Stomach (tissue), 4 donors: ENCODE results near the gene ARHGAP24.

ENCODE experiments used
- EP300 ChIP-seq: sonication (generic); formaldehyde crosslinking; IDR thresholded peaks from one replicate; pipeline ENCODE4 v1.6.1; 2017; ENCODE audit warnings: antibody characterized with exemption
- POLR2A ChIP-seq, 4 donors: fragments of 450-650 bp; IDR thresholded peaks; one replicate each; pipeline ENCODE4 v1.6.1; 2016; ENCODE audit warnings: antibody characterized with exemption in 4 of 4, control low read depth in 2 of 4, mild to moderate bottlenecking in 1 of 4, moderate library complexity in 1 of 4
- POLR2AphosphoS5 ChIP-seq, 3 donors: sonication (generic); formaldehyde crosslinking; IDR thresholded peaks; one replicate each; pipeline ENCODE4 v1.6.1; 2016; ENCODE audit warnings: antibody characterized with exemption in 3 of 3

DNA sequence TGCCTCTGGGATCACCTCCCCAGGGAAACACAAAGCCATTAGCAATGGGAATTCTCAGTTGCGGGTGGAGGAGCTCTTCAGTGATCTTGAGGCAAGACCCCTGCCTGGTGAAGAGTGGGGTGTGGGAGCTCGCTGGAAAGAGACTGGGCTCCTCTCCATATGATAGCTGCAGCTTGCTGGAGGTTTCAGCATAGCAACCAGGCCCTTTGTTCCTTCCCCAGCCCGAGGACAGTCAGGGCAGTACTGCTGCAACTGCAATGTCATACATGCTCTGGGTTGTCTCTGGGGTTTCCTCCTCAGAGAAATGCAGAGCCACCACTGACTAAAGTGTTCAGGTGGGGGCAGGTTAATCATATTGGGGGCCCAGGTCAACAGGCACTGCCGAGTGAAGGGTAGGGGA is 81.3 kb downstream of the ARHGAP24 start:
- TF ChIP-seq POLR2A (IDR thresholded peaks at IDR 0.05) (no peak), EP300 (no peak), POLR2AphosphoS5 (IDR thresholded peaks at IDR 0.05) (no peak)
